GM19467 (cell line): ENCODE measurements around the gene CACNA1D.

Experiments used
- ATAC-seq: cut with Tn5 transposase; IDR thresholded peaks from one replicate; pipeline ENCODE4 v1.9.1; 2021; ENCODE audit warnings: mild to moderate bottlenecking, moderate library complexity; ENCODE audit not compliant: unreplicated experiment

The CACNA1D gene

GRCh38 chr3:53818221-53819162, 324.1 kb downstream of the CACNA1D start:
- no peak for ATAC-seq

DNA sequence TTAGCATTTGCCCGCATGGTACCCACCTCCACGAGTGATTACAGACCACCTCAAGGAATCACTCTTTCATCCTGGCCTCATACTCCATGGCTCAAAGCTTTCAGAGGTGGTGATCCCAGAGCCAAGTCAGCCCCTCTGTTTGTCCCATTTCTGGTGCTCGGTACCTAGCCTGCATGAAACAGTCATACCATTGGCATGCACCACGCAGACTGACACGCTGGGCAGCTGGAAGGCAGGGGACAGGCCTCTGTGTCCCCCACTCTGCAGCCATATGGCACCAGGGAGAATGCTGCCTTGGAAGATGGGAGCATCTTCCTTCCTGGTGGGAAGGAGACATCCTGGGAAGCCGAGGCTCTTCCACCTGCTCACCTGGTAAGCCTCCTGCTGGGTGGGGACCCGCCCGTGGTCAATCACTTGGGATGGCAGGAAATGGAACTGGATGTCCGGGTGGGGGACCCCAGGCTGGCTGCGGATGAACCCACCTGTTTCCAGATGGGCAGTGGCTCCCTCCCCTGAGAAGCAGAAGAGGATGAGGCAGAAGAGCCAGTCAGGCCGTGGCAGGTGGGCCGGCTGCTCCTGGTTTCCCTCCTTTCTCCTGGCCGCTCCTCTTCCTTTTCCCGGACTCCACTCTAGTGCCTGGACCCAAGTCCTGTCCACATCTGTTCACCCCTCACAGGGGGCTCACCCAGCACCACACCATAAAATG, 324.9 kb downstream of the CACNA1D start:
- no peak for ATAC-seq

DNA sequence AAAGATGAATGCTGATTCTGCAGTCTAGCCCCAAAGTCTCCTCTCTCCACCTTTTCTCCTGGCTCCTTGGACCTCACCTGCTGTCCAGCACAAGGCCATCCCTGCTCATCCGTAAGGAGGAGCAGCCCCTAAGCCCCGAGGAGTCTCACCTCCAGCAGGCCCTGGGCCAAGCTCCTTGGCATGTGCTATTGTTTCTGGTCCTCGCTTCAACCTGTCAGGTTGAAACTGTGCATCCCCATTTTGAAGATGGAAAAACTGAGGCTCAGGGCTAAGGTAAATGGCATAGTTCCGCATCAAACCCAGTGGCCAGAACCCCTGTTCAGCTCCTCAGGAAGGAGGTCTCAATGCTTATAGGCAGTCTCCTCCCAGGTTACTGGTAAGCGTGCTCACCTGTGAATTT, 325.7 kb downstream of the CACNA1D start:
- no peak for ATAC-seq

- no peak for ATAC-seq
These were observed 326.6 kb downstream of the CACNA1D start for GRCh38 chr3:53820756-53821580.

- ATAC-seq, result no peak
These were observed 327.3 kb downstream of the CACNA1D start for GRCh38 chr3:53821631-53822121.

GRCh38 chr3:53822331-53822741, 327.9 kb downstream of the CACNA1D start:
- no peak for ATAC-seq

GRCh38 chr3:53823026-53823955, 328.9 kb downstream of the CACNA1D start:
- no peak for ATAC-seq

DNA sequence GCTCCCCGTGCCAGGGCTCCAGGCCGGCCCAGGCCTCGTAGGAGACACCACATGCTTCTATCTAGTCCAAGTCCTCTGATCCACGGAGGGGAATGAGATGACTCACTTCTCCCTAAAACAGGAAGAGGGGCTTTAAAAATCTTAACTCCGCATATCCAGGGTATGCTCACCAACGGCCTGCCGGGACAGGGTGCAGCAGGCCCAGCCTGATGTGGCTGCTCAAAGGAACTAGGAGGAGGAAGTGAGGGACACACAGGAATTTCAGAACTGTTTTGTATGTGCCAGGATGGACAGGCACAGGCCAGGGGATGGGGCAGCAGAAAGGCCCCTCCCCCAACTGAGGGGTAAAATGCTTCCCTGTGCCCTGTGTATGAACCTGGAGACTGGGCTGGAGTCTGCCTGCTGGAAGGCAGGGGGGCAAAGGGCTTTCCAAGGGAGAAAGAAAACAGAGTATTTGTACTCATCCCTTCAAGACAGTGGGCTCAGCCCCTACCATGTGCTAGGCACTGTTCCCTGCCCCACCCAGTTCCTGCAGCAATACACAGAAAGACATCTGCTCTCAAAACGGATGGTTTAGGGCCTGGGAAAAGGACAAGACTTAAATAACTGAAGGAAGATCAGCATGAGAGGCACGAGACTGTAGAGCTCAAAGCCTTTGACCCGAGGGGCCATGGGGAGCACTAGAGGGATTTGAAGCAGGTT, 329.7 kb downstream of the CACNA1D start:
- no peak for ATAC-seq

- no peak for ATAC-seq
These were observed 330.4 kb downstream of the CACNA1D start for GRCh38 chr3:53824795-53825194.

DNA sequence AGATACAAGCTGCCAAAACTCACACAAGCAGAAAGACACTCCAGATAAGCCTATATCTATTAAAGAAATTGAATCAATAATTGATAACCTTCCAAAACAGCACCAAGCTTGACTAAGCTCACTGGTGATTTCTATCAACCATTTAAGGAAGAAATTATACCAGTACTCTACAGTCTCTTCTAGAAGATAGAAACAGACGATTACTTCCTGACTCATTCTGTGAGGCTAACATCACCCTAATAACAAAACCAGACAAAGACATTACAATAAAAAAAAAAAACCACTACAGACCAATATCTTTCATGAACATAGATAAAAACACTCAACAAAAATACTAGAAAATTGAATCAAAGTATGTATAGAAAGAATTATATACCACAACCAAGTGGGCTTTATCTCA, 331.6 kb downstream of the CACNA1D start:
- no peak for ATAC-seq

DNA sequence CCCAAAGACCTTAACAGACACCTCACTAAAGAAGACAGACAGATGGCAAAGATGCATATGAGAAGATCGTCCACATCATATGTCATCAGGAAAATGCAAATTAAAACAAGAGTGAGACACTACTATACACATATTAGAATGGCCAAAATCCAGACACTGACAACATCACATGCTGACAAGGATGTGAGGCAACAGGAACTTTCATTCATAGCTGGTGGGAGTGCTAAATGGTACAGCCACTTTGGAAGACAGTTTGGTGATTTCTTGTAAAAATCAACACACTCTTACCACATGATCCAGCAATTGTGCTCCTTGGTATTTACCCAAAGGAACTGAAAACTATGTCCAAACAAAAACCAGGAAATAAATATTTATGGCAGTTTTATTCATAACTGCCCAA, 334.2 kb downstream of the CACNA1D start:
- ATAC-seq, result no peak

DNA sequence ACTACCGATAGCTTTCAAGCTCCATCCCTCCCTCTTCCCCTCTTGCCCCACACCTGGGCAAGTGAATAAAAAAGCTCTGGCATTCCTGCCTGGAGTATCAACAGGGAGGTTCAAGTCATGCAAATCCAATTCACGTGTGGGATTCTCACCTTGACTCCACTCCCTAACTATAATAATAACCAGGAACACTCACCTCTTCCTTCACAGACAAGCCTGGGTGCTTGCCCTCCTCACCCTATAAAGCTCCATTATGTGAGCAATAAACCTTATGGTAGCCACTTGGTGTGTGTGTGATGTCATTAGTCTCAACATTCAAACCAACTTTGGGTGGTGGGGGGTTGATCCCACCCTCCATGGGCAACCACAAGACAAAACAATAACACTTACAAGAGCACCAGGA, 335.2 kb downstream of the CACNA1D start:
- no peak for ATAC-seq

DNA sequence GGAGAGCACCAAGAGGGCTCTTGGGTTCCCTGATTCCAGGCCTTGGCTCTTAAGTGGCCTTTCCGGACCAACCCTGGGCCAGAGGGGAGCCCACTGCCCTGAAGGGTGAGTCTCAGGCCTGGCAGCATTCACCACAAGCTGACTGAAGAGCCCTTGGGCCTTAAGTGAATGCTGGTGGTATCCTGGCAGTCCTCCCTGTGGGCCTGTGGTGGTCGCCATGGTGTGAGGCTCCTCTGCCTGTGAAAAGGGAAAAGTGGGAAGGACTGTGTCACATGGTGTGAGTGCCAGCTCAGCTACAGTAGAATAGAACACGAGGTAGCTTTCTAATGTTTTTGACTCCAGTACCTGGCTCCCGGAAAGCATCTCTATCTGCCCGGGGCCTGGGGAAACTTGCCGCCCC, 336.5 kb downstream of the CACNA1D start:
- ATAC-seq, result no peak

DNA sequence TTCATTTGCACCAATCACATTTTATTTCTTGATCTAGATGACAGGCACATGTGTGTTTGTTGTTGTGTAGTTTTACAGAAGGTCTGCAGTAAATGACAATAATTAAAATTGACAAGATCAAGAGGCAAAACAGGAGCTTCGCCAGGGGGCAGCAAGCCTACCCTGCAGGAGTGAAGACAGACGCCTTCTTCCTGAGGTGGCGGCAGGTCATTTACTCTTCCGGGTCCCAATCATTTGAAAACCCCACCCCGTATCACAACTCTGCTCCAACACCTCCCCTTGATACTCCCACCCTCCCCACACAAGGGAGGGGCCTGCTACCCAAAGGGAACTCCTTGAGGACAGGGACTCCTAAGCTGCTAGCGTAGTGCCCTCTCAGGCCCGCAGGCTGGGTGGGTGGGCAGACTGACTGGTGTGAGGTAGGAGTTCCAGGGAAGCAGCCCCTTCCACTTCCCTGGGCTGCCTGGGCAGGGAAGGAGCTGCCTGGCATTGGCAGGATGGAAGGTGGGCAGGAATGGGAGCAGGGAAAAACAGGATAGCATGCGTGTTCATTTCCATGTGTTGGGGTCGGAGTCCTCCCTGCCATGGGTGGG, 338.7 kb downstream of the CACNA1D start:
- no peak for ATAC-seq

- no peak for ATAC-seq
These were observed 339.3 kb downstream of the CACNA1D start for GRCh38 chr3:53833700-53834099.

DNA sequence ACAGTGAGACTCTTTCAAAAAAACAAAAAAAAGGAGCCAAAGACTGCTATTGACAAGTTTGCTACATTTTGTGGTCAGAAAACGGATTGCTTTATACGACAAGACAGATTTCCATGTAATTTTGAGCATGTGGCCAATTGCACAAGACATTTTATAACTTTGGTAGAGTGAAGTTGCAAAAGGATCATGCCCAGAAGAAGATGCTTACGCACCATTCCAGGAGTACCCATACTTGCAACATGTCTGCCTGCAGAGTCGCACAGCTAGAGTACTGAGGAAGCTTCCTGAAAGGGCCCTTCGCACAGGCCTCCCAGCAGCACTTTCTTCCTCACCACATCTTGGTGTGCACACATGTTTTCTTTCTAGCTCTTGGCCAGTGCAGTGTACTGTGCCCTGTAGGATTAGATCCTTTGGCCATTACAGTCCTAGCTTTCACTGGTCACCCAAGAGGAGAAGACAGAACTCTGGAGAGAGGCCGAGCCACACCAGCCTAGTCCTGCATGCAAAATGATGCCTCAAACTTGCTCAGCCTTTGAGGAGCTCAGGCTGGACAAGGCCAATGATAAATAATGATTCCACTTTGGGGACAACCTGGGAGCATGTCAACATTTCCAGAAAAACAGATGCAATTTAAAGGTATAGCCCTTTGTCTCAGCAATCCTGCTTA, 340.2 kb downstream of the CACNA1D start:
- no peak for ATAC-seq

- ATAC-seq, result no peak
These were observed 340.8 kb downstream of the CACNA1D start for GRCh38 chr3:53835257-53835656.

GRCh38 chr3:53836084-53836872, 341.9 kb downstream of the CACNA1D start:
- no peak for ATAC-seq
